Measurements from ENCODE around the gene THOC6. TPM values are rescaled to one million over a fixed set of nuclear protein-coding genes. Genes with fewer than 3 reads are reported as not detected.

The THOC6 gene
- total and polyA plus RNA-seq, 9 of the 15 experiments (the other 6 are each of a cell fraction or from before 2014, with no cell fraction given), result 2.5 to 65.4 (median 42.3) TPM

GRCh38 chr16:3073448-3073847, 49.6 kb downstream of the THOC6 start:
- ChIA-PET CTCF (ENCODE audit: low intra/inter-chr PET ratio) (no interaction called here), POLR2A (no interaction called here)
- Histone ChIP-seq H3K4me3 (no peak overlapping the region), H3K4me2 (ENCODE audit: insufficient read depth, low read length) (no peak overlapping the region), H3K36me3 (ENCODE audit: control insufficient read depth, insufficient read depth, low read length) (no peaks in the 10 kb centered on the region), H3K27ac (ENCODE audit: extremely low read depth, low read depth, low read length) (no peak overlapping the region), H3K9ac (ENCODE audit: insufficient read depth in 1 of 2, low read depth in 2 of 2, low read length in 2 of 2) (no peak overlapping the region), H3K4me1 (replicated peaks in 1 of 2; ENCODE audit: control insufficient read depth in 2 of 2, insufficient read depth in 2 of 2, low read length in 2 of 2) (peaks cover 14 to 24% of the 10 kb centered on the region in 2 experiments), H3K9me1 (ENCODE audit: control insufficient read depth, insufficient read depth, low read length) (no peaks in the 10 kb centered on the region), H3K79me2 (ENCODE audit: control insufficient read depth, insufficient read depth, low read length) (no peaks in the 10 kb centered on the region), H4K20me1 (replicated peaks; ENCODE audit: control insufficient read depth, insufficient read depth, low read length) (no peaks in the 10 kb centered on the region), H3K9me3 (replicated peaks; ENCODE audit: control insufficient read depth, insufficient read depth, low read depth, low read length) (no peaks in the 10 kb centered on the region), H2AFZ (ENCODE audit: low read depth, low read length) (no peak overlapping the region), H3K27me3 (ENCODE audit: control insufficient read depth in 2 of 2, insufficient read depth in 2 of 2, low read length in 2 of 2) (peaks cover 4 to 12% of the 10 kb centered on the region in 2 experiments; a peak in 4 of 5 replicates)
- WGBS (ENCODE audit: insufficient coverage, low coverage, missing lambda C conversion rate), result 29% methylated on average over 7 of the region's 7 CpGs
- TF ChIP-seq MYC (IDR thresholded peaks at IDR 0.05; ENCODE audit: low read depth, low read length) (no peak), MYC (CRISPR knock-in tag; IDR thresholded peaks at IDR 0.05; ENCODE audit: borderline replicate concordance, low read depth) (no peak), ATF2 (CRISPR knock-in tag; IDR thresholded peaks at IDR 0.05) (no peak), ZNF408 (CRISPR knock-in tag; IDR thresholded peaks at IDR 0.05; ENCODE audit: low read depth) (no peak)
- DNase-seq (ENCODE audit: extremely low read depth in 1 of 4, low spot score in 3 of 4), result no peak
- no TSS peak for BruUV-seq (replicated peaks)
- in situ Hi-C loops (cut with MboI) (no loop called here), intact Hi-C loops (cut with micrococcal nuclease) (no loop called here)
- no peak for FAIRE-seq
- no peak for ATAC-seq

Measured in K562 (cell line).